Mucosa of stomach (tissue), 1 donor: ENCODE results near the gene THAP12.

ENCODE experiments used
- H3K27me3 ChIP-seq: one replicate; pipeline ENCODE4 v1.7.0; 2013; ENCODE audit warnings: mild to moderate bottlenecking, low read length; ENCODE audit not compliant: control insufficient read depth, insufficient read depth
- H3K36me3 ChIP-seq: one replicate; pipeline ENCODE4 v1.7.0; 2013; ENCODE audit warnings: low read length; ENCODE audit not compliant: control insufficient read depth, insufficient read depth
- H3K4me1 ChIP-seq: one replicate; pipeline ENCODE4 v1.7.0; 2013; ENCODE audit warnings: mild to moderate bottlenecking, low read length; ENCODE audit not compliant: control insufficient read depth, insufficient read depth
- H3K4me3 ChIP-seq: one replicate; pipeline ENCODE4 v1.7.0; 2013; ENCODE audit warnings: low read length
- H3K9ac ChIP-seq: one replicate; pipeline ENCODE4 v1.7.0; 2013; ENCODE audit warnings: mild to moderate bottlenecking, low read length, moderate library complexity
- H3K9me3 ChIP-seq: one replicate; pipeline ENCODE4 v1.7.0; 2013; ENCODE audit warnings: mild to moderate bottlenecking, low read length, moderate library complexity; ENCODE audit not compliant: control insufficient read depth
- donor health status: Pancreatic carcinoma.

The THAP12 gene

GRCh38 chr11:76369406-76369805 is 11.5 kb downstream of the THAP12 start:
- no peak overlapping the region for H3K9ac ChIP-seq
- no peak overlapping the region for H3K4me3 ChIP-seq
- H3K4me1 ChIP-seq, result peaks cover 13% of the 10 kb centered on the region

GRCh38 chr11:76368490-76368889 is 12.4 kb downstream of the THAP12 start:
- Histone ChIP-seq H3K9me3 (no peaks in the 10 kb centered on the region), H3K9ac (no peak overlapping the region), H3K36me3 (no peaks in the 10 kb centered on the region), H3K4me1 (peaks cover 13% of the 10 kb centered on the region), H3K4me3 (no peak overlapping the region), H3K27me3 (no peaks in the 10 kb centered on the region)

More at GRCh38 chr11:76369406-76369805, 11.5 kb downstream of the THAP12 start:
- no peaks in the 10 kb centered on the region for H3K27me3 ChIP-seq
- no peaks in the 10 kb centered on the region for H3K36me3 ChIP-seq
- no peaks in the 10 kb centered on the region for H3K9me3 ChIP-seq

GRCh38 chr11:76365038-76365679 is 15.8 kb downstream of the THAP12 start:
- Histone ChIP-seq H3K27me3 (no peaks in the 10 kb centered on the region), H3K9me3 (no peaks in the 10 kb centered on the region), H3K9ac (no peak overlapping the region), H3K4me3 (no peak overlapping the region), H3K36me3 (no peaks in the 10 kb centered on the region), H3K4me1 (peaks cover 7% of the 10 kb centered on the region)

DNA sequence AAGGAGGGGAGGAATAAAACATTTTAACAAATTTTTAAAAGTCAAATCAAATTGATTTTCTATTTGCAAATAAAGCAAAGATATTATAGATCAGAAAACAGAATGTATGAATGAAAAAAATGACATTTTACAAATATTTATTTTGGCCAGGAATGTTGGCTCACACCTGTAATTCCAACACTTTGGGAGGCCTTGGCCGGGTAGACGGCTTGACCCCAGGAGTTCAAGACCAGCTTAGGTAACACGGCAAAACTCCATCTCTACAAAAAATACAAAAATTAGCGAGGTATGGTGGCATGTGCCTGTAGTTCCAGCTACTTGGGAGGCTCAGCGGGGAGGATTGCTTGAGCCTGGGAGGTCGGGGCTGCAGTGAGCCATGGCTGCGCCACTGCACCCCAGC is 18.2 kb downstream of the THAP12 start:
- H3K4me3 ChIP-seq, result no peak overlapping the region
- H3K9me3 ChIP-seq, result no peaks in the 10 kb centered on the region
- H3K36me3 ChIP-seq, result no peaks in the 10 kb centered on the region
- no peaks in the 10 kb centered on the region for H3K4me1 ChIP-seq
- H3K9ac ChIP-seq, result no peak overlapping the region
- H3K27me3 ChIP-seq, result no peaks in the 10 kb centered on the region

- H3K9me3 ChIP-seq, result no peaks in the 10 kb centered on the region
- H3K36me3 ChIP-seq, result no peaks in the 10 kb centered on the region
- no peaks in the 10 kb centered on the region for H3K4me1 ChIP-seq
- no peak overlapping the region for H3K4me3 ChIP-seq
- H3K9ac ChIP-seq, result no peak overlapping the region
- H3K27me3 ChIP-seq, result no peaks in the 10 kb centered on the region
These were observed 19.2 kb downstream of the THAP12 start for GRCh38 chr11:76361776-76362175.

DNA sequence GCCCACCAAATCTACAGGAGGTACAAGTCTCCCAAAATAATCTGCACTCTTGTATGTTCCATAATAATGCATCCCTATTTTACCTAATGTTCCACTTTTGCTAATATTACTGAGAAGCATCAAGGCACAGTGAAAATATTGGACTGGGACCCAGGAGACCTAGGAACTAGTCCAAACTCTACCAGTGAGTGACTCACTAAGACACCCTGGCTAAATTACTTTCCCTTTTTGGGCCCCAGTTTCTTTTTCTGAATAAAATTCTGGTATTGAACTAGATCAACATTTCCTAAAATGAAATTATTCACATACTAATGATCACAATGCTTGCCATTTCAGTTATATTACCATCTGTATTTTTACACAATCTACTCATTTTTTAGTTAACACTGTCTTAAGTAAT is 19.6 kb downstream of the THAP12 start:
- Histone ChIP-seq H3K27me3 (no peaks in the 10 kb centered on the region), H3K36me3 (no peaks in the 10 kb centered on the region), H3K9me3 (no peaks in the 10 kb centered on the region), H3K4me3 (no peak overlapping the region), H3K4me1 (no peaks in the 10 kb centered on the region), H3K9ac (no peak overlapping the region)

DNA sequence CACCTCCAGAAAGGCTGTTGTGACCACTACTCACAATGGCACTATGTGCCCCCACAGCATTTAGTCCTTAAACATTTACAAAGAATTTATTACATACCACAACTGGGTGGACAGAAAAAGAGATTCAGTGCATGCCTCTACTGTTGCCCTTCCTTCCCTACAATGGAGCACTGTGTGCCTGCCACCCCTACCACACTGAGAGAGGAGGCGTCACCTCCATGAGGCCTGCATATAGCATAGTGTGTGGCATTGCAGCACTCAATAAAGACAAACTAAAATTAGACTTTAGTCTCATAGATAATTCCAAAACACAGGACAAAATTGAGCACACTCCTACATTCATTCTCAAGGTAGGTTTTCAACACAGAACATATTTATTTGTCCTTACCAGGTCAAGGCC is 25.8 kb downstream of the THAP12 start:
- H3K36me3 ChIP-seq, result no peaks in the 10 kb centered on the region
- H3K4me3 ChIP-seq, result no peak overlapping the region
- no peaks in the 10 kb centered on the region for H3K9me3 ChIP-seq
- H3K27me3 ChIP-seq, result no peaks in the 10 kb centered on the region
- H3K9ac ChIP-seq, result no peak overlapping the region
- H3K4me1 ChIP-seq, result no peaks in the 10 kb centered on the region

DNA sequence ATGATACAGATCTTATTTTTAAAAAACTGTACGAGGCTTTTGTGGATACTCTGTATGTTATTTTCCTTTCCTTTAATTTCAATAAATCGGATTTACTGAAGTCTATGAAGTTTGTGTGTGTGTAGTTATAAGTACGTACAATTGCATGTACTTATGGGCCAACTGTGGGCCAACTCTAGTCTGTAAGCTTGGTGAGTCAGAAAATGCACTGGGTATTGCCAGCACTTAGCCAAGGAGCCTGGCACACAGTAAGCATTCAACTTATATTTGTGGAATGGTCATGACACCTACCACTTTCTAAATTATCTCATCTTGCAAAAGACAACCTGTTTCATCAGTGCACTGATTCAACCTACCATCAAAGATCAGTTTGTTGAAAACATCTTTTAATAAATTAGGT is 32.6 kb downstream of the THAP12 start:
- Histone ChIP-seq H3K4me1 (no peaks in the 10 kb centered on the region), H3K9me3 (no peaks in the 10 kb centered on the region), H3K27me3 (no peaks in the 10 kb centered on the region), H3K4me3 (no peak overlapping the region), H3K36me3 (no peaks in the 10 kb centered on the region), H3K9ac (no peak overlapping the region)

DNA sequence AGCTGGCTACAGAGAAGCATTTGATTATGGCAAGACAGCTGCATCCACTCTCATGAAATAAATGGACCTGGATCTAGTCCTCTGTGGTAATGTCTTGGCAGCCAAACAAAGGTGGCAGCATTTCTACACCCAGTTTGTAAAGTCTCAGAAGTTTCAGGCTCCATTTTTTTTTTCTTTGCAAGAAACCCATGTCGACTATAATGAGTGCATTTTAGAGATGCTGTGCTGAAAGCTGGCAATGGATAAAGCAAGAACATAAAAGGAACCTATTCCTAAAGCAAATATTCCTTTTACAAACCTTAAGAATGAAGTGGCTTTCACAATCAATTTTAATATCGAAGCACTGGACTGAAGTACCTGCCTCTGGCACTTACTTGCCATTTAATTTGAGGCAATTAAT is 33.5 kb downstream of the THAP12 start:
- no peaks in the 10 kb centered on the region for H3K9me3 ChIP-seq
- no peak overlapping the region for H3K9ac ChIP-seq

GRCh38 chr11:76339221-76339620 is 41.7 kb downstream of the THAP12 start:
- no peak overlapping the region for H3K4me3 ChIP-seq

More for the DNA sequence above, 33.5 kb downstream of the THAP12 start:
- Histone ChIP-seq H3K27me3 (no peaks in the 10 kb centered on the region), H3K4me1 (no peaks in the 10 kb centered on the region), H3K36me3 (no peaks in the 10 kb centered on the region), H3K4me3 (no peak overlapping the region)

DNA sequence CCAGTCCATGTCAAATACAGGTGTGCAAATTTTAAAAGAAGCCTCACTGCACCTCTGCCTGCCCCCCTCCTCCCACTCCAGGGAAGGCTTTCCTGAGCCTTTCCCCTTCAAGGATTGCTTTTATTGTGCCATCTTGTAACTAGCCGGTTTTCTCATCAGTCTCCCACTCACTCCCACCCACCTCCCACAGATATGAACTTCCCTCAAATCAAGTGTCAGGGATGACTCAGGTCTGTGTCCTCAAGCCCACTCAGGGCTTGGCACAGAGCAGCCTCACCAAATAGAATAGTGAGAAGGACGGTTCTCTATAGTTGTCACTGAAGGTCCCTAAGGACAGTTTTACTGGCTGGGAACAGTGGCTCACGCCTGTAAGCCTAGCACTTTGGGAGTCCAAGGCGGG is 43.0 kb downstream of the THAP12 start:
- Histone ChIP-seq H3K27me3 (no peaks in the 10 kb centered on the region), H3K9me3 (no peaks in the 10 kb centered on the region), H3K36me3 (no peaks in the 10 kb centered on the region), H3K4me1 (no peaks in the 10 kb centered on the region), H3K4me3 (no peak overlapping the region), H3K9ac (no peak overlapping the region)

More at GRCh38 chr11:76339221-76339620, 41.7 kb downstream of the THAP12 start:
- Histone ChIP-seq H3K36me3 (no peaks in the 10 kb centered on the region), H3K9me3 (no peaks in the 10 kb centered on the region), H3K4me1 (no peaks in the 10 kb centered on the region), H3K9ac (no peak overlapping the region), H3K27me3 (no peaks in the 10 kb centered on the region)

- H3K4me1 ChIP-seq, result no peaks in the 10 kb centered on the region
These were observed 43.5 kb downstream of the THAP12 start for GRCh38 chr11:76337469-76337868.

GRCh38 chr11:76336597-76336996 is 44.3 kb downstream of the THAP12 start:
- Histone ChIP-seq H3K27me3 (no peaks in the 10 kb centered on the region), H3K9me3 (no peaks in the 10 kb centered on the region), H3K4me1 (no peaks in the 10 kb centered on the region), H3K36me3 (no peaks in the 10 kb centered on the region), H3K4me3 (no peak overlapping the region), H3K9ac (no peak overlapping the region)

More at GRCh38 chr11:76337469-76337868, 43.5 kb downstream of the THAP12 start:
- Histone ChIP-seq H3K9ac (no peak overlapping the region), H3K4me3 (no peak overlapping the region), H3K27me3 (no peaks in the 10 kb centered on the region), H3K9me3 (no peaks in the 10 kb centered on the region), H3K36me3 (no peaks in the 10 kb centered on the region)
